Activated CD8-positive, alpha-beta memory T cell treated with anti-CD3 and anti-CD28 coated beads for 48 hours (primary cell): ENCODE data around the gene NTRK2.

Experiments used
- DNase-seq, 3 experiments: peaks; one replicate each; pipeline ENCODE4 v3.0.0-alpha.2; 2020; ENCODE audit warnings: low read depth in 2 of 3, low spot score in 2 of 3

Gene NTRK2

DNA sequence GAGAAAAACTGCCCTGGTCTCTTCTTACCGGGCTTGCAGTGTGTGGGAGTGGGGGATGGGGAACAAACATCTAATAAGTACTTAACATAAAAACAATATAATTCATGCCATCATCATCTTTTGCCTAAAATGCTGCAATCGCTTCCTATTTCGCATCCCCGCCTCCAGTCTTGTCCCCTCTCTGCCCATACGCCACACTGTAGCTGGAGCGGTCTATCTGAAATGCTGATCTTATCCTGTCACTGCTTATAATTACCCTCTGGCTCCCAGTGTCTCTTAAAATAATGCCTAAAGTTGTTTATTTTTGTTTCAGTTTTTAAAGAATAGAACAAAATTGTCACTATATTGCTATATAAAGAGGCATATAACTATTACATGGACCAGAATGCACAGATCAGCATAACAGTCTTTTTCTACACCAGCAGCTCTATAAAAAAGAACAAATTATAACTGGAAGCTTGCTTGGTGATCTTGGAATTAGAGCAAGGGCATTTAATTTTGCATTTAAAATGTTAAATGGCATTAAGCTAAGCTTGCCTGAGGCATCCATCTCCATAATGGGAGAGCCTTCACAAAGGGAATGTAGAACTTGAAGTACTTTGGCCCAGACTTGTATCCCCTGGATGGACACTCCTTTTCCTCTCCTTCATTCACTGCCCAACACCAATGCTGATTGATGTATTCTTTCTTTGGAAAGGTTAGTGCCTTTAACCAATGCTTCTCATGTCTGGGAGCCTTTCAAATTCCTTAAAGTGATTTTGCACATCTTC is 12.2 kb downstream of the NTRK2 start:
- DNase-seq: no peak

DNA sequence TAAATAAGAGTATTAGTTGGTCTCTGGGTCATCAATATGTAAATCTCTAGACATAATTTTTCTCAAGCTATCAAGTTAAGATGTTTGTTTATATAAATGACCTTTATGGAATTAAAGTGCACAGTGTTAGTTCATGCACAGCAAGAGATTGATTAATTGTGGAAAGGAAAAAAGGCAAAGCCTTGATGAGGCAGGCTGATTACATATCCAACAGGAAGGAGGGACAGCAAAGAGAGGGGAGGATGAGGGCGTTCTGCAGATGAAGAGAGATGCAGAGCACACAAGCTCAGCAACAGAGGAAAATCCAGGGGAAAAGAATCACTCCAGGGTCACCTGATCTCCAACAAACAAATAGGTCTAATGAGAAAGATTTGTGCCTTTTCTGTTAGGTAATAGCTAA is 16.5 kb downstream of the NTRK2 start:
- DNase-seq: no peak

DNA sequence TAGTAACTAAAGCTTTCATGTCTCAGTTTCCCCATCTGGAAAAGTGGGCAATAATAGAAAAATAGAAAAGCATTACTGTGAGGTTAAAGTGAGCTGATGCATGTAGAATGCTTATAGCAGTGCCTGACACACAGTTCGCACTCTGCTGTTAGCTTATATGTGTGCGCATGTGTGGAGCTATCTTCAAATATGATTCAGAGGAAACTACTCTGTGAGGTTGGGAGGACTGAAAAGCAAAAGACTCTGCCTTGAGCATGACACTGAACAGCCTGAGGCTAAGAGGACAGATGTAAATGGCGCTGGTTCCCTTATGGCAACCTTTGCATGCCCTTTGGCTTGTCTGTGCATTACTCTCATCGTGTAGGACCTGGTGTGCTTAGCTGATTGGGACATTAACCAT is 19.4 kb downstream of the NTRK2 start:
- no peak for DNase-seq

DNA sequence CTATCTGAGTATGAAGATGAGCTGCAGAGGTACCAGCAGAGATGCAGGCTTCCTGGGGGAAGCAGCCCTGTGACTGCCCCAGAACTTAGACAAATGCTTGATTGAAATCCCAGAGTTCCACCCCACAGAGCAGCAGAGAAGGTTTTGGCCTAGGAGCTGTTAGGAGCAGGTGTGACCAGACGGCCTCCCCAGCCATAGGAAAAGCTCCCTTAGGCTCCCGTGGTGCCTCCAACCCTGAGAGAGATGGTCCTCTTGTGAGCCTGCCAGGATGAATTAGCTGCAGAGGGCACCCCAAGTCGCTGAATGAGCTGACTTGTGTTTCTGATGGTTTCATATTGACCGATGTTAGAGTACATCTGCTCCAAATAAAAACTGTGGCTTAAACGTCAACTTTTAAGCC is 22.1 kb downstream of the NTRK2 start:
- DNase-seq: no peak

DNA sequence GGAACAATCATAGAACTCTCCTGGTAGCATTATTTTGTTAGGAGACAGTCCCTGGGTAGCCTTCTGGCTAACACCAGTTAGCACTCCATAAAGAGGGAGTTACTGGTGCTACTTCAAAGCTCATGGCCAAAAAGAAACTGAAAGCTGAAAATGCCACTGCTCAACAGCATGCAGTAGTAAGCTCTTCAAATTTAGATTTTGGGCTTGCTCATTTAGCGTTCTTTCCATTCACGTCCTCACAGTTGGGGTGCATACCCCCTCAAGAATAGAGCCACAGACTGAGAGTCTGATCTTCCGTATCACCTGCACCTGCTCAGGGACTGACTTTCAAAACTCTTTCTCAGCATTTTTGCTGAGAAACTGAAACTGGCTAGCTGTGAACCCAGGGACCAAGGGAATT is 24.7 kb downstream of the NTRK2 start:
- no peak for DNase-seq

DNA sequence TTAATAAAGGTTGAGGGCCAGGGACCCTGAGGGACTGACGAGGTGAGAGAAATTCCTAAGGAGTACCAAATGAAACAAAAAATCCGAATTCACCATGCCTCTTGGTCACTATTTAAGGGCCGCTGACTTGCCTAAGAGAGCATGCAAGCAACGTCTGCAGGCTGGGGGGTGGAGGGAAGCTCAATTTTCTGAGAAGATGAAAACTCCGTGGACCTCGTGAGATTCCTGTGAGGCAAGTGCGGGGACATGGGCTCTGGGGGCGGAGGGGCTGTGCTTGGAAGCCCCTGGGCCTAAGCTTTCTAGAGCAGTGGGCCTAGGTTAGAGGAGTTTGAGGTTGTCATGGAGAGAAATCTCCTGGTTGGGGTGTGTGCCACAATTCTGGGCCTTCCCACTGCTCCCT is 27.5 kb downstream of the NTRK2 start:
- no peak for DNase-seq

DNA sequence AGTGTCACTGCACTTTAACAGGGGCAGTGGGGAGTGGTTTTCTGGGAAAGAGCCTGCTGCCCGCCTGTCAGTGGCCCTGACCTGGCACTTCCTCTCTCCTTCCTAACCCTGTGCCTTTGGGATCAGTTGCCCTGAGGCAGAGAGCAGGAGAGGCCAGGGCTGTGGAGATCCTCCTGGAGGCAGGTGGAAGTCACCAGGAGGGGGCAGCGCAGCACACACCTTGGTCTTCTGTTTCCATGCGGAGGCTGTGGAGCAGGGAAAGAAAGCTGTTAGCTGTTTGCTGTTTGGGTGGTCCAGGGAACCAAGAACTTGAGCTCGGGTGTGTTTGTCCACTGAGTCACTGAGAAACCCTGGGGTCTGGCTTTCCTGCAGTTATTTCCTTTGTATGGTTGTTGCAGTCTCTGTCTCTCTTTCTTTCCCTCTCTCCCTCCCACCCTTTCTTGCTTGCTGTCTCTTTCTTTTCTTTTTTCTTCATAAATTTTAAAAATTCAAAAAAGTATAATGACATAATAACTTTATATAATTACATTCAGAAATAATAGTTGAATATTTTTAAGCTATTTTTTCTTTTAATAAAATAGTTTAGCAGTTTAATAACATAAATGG is 28.1 kb downstream of the NTRK2 start:
- DNase-seq: peak in 2 of 3 experiments; percentile 3 to 8

DNA sequence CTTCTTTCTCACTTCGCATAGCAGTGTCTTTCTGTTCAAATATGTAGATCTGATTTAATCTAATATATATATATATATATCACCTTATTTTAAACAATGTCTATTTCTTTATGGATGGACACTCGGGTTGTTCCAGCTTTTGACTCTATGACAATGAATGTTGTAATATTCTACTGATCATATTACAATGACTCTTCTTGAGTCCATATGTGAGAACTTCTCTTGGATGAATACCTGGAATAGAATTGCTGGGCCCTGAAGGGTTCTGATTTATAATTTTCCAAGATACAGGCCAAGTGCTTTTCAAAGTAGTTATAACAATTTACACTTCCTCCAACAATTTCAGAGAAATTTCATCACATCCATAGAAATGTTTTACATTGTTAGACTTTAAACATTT is 28.8 kb downstream of the NTRK2 start:
- DNase-seq: no peak

DNA sequence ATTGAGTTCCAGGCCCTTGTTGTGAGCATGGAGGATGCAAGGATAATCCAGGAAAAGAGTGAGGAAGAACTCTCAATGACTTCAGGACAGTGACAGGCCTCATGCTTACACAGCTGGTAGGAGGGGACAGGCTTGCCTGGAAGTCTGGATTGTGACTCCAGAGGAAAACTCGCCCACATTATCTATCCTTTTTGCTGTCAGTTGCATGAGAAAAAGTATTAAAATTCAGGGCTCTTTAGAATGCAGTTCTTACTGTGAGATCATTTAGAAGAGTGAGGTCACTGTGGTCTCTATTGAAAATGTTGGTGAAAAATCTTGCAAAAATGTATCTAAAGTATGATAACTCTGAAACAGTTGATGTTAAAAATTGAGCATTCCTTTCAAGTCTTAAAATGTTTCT is 30.5 kb downstream of the NTRK2 start:
- DNase-seq: no peak

DNA sequence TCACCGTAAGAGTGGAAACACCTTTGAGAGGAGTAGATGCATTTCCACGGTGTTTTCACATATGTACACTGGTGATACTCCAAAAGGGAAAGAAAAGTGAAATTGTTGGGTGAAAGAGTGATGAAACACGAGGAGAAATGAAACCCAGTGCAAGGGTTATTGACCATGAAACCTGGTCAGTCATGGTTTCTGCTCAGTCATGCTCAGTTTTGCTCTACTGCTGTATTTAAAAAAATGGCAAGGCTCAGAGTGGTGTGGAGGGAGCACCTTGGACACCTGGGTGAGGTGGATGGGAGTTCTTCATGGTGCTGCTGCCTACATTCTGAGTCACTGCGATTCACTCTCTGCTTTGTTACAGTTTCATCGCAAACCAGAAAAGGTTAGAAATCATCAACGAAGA is 32.3 kb downstream of the NTRK2 start:
- DNase-seq: no peak

DNA sequence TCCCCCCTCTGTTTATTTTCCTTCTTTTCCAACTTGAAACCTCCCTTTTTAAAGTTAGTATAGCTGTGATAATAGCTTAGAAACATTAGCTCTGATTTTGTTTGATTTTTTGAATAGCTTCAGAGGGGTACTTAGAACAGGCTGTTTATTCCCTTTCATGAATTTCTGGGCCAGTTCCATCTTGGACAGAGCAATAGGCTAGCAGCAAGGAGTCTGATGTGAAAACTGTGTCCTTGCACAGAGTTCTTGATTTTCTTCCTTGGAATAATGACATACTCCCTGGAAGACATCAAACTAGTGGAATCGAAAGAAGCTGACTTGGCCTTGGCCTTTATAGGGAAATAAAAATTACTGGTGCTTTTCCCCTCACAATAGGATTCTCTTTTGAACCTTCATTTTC is 32.9 kb downstream of the NTRK2 start:
- no peak for DNase-seq

DNA sequence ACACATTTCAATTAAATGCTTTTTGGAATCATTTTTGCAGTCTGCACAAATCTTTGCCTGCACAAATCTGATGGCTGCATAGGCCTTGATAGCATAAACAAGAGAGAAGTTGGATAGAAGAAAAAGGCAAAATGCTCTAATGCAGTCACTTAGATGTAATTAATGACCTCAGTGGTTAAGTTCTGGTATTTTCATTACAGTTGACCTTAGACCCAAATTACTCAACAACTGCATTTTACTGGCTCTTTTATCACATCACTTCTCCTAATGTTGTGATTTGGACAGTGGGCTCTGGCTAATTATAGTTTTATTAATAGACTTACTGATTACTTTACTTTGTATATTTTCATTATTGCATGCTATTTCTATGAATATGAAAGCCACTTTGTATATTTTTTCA is 34.3 kb downstream of the NTRK2 start:
- no peak for DNase-seq

DNA sequence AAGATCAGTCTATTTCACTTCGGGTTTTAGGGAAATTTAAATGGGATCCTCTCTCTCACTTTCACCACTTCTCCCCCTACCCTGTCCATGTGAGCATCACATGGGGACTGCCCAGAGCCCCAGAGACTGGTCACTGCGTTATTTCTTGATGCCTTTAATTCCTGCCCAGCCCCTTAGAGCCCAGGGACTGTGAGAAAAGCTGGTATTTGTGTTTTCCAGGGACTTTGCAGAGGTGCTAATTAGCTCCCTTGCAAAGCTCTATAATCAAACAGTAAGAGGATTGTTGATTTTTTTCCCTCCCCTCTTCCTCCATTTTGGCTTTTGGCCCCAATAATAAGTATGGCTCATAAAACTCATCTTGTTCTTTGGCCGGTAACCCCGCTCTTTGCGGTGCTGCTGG is 35.6 kb downstream of the NTRK2 start:
- DNase-seq: no peak

DNA sequence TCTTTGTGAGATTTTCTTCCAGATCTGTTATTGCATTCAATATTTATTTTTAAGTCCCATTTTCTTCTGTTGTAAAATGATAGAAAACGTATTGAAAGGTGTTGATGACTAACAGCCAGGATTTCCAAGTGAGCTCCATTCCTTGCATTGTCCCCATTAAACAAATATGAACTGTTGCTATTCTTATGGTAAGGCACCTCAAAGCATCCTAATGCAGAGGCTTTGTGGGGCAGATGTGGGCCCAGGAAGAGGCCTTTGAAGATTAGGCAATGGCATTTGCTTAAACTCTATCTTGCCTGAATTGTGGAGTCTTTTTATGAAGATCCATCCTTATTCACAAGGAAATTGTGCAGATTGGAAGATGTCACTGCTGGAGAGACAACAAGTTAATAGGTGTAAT is 38.9 kb downstream of the NTRK2 start:
- DNase-seq: no peak

DNA sequence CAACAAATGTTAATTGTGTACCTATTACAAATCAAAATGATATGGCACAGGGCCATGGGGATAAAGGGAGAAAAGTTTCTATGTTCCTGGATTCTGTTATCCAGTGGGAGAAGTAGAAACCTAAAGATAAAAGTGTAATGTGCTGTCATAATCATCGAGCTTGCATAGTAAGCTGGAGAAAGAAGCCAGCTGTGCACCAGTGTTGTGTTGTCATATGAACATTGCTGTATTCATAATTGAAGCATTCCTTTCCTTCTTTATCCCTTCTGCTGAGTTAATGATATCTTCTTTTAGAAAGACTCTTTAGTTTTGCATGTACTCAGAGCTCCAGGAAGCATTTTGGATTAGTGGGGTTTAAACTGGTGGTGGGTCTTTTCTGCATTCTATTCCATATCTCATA is 39.5 kb downstream of the NTRK2 start:
- no peak for DNase-seq

DNA sequence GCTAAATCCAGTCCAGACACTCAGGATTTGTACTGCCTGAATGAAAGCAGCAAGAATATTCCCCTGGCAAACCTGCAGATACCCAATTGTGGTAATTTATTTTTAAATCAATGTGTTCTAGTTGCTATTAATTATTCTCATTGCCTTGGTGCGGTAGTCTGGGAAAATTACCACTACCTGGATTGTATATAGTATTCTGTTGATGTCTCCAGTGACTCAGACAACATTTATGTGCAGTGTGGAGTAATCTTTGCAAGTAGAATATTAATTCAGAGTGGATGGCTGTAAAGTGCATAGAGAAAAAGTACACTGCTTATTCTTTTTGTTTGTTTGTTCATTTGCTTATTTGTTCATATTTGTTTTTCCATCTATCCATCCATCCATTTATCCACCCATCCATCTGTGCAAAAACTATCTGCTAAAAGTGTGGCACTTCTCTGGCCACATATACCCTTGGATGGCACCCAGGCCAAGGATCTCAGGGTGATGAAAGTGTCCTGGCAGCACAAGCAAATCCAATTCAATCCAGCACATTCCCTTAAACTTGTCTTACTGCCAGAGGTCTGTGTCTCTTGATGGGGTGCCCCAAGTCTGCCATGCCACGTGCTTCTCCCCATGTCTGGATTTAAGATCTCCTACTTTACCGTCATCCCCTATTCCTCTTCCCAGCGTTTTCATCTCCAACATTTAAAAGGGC is 41.3 kb downstream of the NTRK2 start:
- DNase-seq: no peak

DNA sequence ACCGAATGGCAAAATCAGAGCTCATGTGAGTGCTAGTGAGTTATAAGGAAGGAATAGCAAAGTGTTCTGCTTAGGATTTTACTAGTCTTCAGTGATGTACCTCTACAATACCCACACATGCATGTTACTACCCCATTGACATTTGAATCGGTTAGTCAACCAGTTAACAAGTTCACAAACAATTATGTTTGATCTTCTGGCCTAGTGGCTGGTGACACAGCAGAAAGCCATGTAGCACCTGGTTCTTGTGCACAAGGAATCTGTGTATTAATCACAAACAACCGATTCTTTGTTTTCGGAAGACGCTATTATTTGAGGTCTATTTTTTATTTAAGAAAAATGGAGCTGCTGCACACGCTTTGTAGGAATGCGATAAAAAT is 41.9 kb downstream of the NTRK2 start:
- no peak for DNase-seq

DNA sequence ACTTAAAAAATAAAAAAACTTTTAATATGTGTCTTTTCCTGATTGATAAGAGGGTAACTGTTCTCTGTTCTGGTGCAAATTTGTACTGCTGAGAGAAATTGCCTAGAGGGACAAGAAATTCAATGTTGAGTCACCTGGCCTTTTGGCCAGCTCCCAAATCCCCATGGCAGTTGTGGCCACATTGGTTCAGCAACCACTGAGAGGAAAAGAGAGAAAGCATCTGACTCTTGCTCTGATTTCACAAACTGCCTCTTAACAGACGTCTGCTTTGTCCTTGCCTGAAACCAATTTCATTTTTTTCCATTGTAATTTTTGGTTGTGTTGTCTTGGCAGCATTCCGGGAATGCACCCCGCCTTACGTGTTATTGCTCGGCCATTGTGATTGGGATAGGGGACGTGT is 42.4 kb downstream of the NTRK2 start:
- DNase-seq: no peak

DNA sequence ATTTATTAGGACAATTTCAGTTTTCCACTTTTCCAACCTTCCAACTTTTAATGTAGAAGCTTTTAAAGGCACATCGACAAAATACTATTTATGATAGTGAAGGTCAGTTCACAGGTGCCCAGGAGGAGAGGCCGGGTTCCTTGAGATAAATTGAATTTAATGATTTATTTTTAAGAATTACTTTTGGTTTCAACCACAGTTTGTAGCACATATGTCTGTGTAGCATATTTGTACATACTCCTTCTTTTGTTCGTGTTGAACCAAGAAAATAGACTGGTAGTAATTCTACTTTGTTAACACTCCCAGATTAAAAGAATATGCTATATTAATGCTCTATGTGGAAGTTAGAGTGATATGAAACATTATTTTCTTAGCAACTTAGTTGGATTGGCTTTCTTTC is 46.7 kb downstream of the NTRK2 start:
- no peak for DNase-seq

DNA sequence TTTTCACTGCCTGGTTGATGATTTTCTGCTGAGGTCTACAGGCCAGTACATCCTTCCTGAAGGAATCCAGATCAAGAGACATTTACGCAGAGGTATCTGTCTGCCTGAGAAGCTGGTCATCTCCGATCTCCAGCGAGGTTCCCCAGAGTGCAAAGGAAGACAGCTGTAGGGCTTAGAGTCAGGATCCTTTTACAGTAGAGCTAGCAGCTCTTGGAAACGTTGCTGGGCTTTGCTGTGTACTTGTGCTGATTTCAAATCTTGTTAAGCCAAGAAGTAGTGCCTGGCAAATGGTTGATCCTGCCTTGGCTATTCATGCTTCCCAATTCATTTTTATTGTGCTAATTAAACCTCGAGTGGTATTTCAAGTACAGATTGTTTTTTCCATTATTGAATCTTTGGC is 48.9 kb downstream of the NTRK2 start:
- DNase-seq: no peak

DNA sequence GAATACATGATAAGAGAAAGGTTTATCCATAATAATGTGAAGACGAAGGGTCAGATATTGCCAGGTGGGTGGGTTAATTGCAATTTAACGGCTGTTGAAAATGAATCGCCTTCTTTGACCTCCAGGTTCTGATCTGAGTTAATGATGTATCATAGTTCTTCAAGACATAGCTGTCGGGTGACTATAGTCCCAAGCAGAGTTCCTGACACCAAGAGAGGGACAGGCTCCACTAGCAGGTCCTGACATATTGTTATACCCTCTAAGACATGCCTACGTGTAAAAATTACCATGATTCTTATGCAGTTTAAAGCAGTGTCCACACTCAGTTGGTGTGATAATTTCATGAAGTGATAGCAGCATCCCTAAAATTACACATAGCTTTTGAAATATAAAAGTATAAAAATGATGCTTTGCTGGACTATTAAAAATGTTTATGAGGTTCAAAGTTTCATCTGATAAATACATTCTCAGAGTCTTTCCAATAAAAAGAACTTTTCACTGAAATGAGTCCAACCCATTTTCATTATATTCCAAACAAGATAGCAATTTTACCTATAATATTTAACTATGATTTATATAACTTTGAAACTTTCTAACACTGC is 53.0 kb downstream of the NTRK2 start:
- DNase-seq: no peak

DNA sequence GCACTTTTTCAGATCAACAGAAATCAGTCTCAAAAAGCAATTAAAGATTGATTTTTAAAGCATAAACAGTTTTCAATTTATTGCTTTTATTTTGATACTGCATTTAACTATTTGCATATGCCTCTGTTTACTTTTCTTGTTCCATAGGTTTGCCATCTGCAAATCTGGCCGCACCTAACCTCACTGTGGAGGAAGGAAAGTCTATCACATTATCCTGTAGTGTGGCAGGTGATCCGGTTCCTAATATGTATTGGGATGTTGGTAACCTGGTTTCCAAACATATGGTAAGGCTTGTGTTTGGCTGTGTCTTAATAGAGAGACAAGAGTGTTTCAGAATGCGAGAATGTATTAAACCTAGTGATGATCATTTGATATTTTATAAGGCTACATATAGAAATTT is 53.9 kb downstream of the NTRK2 start:
- DNase-seq: no peak
